COLO668 (cell line): Measurements from ENCODE around the gene TMEM80.
A peak's percentile ranks its signal among the peaks of the same experiment; 100 is the strongest.
"Not testable (repeated sequence)": the region's sequence is repeated elsewhere in the genome, so short reads cannot be mapped to it uniquely, and the experiment has no call there.

Experiments
- DNase-seq: peaks from one replicate; lab custom pipeline; 2025; ENCODE audit not compliant: unreplicated experiment; lab: John Stamatoyannopoulos, UW

Gene TMEM80

DNA sequence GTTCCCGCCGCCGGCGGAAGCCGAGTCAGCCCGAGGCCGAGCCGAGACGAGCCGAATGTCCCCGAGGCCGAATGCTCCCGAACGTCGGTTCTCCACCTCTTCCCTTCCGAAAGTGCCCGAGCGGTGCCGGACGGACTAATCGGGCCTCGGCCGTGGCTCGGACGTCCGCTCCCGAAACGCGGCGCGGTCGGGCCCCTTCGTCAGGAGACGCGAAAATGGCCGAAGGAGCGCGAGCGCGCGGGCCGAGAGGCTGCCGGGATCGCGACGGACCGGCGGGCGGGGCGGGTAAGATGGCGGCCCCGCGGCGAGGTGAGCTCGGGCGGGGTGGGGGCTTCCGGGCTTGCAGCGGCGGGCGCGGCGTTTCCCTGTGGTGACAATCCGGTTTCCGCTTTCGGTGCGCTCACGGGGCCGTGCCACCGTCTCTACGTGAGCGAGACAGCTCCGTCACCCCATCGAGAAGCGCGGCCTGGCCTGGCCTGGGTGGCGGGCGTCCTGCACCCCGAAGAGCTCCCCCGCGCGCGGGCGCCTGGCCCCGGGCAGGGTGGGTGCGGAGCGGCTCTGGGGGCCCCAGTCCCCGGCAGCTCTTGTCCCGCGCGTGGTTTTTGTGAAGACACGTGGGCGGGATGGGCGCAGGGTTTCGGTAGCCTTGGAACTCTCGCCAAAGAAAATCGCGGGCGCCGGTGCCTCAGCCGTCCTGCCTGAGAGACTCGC is at the start of gene TMEM80:
TMEM80 (plus strand) TSS at position 279 of the 711 bp plus-strand sequence; CDS start at position 291, 12 bp downstream.
- DNase-seq: peak; percentile 90

DNA sequence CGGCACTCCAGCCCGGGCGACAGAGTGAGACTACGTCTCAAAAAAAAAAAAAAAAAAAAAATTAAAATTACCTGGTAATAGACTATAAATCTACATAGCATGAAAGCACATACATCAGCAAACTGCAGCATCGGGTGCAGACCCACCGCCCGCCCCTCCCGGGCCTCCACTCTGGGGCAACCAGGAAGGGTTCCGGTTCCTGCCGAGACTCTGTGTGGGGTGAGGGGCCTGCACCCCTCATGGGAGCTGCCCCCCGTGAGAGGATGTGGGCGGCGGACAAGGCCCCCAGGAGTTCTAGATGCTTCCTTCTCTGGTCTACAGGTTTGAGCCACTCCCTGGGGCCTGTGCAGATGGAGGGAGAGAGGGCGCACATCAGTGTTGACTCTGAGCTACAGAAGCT is 49.4 kb upstream of the TMEM80 start:
- no peak for DNase-seq

DNA sequence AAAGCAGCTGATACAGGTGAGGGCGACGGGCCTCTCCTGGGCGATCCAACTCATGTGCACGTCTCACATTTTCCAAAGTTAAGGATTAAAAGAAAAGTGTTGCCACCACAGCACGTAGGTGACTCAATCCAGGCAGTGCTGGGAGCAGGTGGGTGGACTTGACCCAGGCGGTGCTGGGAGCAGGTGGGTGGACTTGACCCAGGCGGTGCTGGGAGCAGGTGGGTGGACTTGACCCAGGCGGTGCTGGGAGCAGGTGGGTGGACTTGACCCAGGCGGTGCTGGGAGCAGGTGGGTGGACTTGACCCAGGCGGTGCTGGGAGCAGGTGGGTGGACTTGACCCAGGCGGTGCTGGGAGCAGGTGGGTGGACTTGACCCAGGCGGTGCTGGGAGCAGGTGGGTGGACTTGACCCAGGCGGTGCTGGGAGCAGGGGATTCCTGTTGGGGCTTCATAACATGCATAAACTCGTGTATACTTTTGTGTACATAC is 47.9 kb upstream of the TMEM80 start:
- not testable (repeated sequence) for DNase-seq

DNA sequence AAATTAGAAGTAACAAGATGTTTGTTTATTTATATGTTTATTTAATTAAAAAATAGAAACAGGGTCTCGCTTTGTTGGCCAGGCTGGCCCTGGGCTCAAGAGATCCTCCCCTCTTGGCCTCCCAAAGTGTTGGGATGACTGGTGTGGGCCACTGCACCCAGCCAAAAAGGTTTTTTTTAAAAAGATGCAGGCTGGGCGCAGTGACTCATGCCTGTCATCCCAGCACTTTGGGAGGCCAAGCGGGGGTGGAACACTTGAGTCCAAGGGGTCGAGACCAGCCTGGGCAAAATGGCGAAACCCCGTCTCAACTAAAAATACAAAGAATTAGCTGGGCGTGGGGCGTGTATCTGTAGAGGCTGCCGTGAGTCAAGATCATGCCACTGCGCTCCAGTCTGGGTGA is 45.1 kb upstream of the TMEM80 start:
- DNase-seq: no peak

DNA sequence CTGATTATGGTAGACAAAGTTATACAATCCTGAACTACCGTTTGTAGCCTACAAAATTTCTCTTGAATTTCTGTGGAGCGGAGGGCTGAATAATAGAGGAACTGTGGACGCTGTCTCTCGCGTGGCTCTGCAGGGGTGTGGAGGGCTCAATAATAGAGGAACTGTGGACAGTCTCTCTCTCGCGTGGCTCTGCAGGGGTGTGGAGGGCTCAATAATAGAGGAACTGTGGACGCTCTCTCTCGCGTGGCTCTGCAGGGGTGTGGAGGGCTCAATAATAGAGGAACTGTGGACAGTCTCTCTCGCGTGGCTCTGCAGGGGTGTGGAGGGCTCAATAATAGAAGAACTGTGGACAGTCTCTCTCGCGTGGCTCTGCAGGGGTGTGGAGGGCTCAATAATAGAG is 42.5 kb upstream of the TMEM80 start:
- not testable (repeated sequence) for DNase-seq

DNA sequence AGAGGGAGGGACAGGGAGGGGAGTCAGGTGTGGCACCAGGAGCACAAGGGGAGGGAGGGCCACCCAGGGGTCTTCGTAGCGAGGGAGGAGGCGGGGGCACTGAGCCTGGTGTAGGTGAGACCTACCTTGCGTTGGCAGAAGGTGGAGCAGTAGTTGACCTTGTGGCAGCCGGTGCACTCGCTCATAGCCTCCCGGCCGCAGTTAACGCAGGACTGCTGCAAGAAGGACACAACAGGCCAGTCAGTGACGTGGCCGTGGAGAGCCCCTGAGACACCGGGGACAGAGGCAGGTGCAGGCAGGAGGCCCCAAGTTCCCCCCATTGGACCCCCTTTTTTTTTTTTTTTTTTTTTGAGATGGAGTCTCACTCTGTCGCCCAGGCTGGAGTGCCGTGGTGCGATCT is 41.8 kb upstream of the TMEM80 start:
- no peak for DNase-seq

DNA sequence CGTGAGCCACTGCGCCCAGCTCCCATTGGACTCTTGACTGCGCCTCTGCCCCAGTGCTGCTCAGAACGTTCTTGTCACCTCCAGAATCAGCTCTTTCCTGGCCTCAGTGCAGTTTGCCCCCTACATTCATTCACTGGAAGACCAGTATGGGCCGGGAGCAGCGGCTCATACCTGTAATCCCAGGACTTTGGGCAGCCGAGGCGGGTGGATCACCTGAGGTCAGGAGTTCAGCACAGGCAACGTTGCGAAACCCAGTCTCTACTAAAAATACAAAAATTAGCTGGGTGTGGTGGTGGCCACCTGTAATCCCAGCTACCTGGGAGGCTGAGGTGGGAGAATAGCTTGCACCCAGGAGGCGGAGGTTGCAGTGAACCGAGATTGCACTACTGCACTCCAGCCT is 41.2 kb upstream of the TMEM80 start:
- not testable (repeated sequence) for DNase-seq

DNA sequence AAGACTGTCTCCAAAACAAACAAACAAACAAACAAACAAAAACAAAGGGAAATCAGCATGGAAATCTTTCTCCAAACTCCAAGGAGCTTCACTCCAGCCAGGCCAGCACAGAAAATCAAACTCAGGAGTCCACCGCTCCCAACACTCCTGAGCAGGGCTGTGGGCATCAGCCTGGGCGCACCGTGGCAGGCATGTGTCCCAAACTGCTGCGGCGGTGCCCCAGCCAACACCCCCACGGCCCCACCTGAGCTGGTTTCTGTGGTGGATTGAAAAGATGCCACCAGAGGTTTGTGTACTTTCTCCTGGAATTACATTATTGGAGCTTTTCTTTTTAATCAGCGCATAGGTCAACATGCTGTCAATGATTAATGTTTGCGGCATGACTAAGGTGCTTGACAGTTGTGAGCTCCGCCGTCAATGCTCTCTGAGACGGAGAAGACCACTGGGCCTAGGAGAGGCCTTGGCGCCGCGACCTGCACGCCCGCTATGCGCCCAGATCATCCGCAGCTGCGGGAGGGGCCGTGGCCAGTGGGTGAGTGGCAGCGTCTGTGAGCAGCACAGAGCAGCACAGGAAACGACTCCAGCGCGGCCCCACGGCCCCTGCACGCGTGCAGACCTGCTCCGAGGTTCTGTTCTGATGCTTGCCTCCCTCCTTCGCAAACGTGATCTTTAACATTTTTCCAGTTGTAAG is 40.4 kb upstream of the TMEM80 start:
- no peak for DNase-seq

DNA sequence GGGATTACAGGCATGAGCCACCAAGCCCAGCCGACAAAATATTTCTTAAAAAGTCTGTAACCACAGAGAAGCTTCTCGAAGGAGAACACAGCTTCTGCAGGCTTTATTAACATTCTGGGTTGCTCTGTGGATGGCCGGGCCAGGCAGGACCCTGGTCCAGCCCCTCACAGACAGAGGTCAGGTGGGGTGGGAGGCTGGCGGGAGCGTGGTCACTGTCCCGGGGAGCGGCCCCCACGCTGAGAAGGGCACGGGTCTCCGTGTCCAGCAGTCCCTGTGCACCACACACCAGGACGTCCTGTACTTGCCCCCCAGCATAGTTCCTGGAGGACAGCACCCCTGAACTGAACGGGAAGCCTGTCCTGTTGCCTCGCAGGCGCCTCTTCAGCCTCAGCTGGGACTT is 39.2 kb upstream of the TMEM80 start:
- DNase-seq: no peak

DNA sequence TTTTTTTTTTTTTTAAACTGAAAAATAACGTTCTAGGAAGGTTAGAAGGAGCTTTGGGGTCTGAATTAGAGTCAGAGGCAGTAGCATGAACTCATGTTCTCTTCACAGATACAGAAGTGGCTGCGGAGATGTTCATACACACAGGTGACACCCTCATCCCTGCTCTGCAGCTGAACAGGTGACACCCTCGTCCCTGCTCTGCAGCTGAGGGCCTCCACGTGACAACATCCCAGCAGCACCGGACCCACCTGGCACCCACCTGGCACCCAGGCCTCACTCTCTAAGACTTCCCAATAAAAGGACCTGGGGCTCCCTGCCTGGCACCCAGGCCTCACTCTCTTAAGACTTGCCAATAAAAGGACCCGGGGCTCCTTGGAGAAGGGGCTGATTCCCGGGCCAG is 38.8 kb upstream of the TMEM80 start:
- no peak for DNase-seq

DNA sequence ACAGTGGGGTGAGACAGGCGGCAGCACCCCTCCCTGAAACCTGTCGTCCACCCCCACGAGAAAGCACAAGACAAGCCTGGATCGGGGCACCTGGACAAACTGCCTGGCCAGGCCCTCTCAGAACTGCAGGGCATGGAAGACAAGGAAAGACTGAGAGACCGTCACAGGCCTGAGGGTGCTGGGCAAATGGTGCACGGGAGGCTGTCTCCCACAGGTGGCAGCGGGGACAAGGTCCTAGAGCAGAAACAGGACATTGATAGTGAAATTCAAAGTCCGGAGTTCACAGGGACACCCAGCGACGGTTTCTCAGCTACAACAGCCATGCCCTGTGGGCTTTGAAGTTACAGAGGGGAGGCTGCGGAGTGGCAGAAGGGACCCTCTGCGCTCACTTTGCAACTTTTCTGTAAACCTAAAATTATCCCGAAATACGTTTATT is 37.9 kb upstream of the TMEM80 start:
- DNase-seq: no peak

DNA sequence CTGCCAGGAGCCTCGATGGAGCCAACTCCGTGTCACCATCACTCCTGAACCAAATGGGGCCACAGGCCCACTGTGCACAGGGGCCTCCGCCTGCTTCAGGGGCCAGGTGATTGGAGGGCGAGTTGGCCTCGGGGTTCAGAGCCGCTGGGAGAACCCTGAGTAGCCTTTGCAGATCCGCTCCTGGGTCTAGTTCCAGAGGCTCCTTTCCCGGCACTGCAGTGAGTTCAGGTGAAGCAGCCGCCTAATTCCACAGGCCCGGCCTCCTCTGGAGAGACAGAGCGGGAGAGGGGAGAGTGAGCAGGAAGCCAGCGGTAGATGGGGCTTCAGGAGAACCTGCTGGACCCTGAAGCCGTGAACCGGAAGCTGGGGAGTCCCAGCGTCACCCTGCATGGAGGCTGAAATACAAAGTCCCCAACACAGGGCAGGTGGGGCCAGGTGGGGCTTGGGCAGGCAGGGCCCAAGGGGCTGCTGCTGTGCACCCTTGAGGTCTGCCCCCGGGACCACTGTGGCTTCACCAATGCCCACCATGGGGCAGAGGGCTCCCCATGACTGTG is 36.0 kb upstream of the TMEM80 start:
- DNase-seq: no peak

DNA sequence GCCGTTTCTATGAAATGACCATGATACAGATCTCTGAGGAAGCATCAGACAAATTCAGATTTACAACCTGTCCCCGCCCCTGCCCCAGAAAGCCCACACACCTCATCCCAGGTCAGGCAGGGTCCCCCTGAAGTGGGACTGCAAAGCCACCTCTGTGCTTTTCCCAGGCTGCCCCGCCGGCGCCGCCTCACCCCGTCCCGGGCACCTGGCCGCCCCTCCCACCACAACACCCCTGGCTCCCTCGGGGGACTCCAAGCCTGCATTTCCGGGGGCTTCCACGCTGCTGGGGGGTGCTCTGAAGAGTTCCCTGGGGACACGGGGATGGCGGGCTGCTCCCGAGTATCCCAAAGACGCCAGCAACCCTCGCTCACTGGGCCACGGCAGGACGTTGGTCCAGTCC is 35.3 kb upstream of the TMEM80 start:
- DNase-seq: no peak

DNA sequence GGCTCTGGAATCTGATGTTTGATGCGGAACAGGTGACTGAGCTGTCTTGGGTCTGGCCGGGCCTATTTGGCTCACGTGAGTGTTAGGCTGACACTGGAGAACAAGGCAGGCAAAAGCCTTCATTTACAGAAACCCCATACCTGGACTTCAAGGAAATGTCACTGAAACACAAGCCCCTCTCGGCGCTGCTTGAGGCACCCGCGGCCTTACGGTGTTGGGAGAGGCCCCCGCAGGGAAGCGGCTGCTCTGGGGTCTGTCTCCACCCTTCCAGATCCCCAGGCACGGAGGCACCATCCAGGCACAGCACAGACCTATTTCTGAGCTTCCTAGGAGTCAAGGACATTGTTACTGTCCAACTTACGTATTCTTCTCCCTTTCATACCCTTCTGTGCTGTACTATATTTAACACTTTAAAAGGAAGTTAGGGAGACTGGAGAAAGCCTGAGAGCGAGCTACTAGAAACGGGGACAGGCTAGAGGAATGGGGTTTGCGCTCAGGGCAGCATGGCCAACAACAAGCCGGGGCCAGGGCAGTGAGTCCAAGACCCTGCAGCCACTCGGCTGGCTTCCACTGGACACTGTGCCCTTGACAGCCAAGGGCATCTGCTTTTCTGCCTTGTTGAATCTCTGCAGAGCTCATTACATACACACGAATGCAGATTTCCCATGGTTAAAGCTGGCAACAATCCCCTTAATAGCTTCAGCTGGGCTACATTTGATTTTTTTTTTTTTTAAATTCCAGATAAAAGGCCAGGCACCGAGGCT is 34.8 kb upstream of the TMEM80 start:
- no peak for DNase-seq

DNA sequence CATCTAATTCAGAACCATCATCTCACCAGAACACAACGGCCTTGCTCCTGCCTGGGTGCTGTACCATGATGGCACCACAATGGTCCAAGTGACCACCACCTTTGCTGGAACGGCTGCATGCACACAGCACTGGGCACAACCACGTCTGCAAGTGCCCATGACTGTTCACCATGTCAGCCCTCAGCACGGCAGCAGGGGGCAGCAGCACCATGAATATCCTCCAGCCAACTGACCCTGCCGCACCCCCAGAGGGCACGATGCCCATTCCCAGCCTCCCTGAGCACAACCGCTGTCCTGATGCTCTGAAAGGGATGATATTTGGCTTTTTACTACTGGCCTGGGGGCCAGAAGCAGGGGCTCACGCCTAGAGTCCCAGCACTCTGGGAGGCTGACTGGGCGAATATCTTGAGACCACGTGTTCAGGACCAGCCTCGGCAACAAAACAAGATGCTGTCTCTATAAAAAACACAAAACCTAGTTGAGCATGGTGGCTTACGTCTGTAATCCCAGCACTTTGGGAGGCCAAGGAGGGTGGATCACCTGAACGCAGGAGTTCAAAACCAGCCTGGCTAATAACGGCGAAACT is 32.8 kb upstream of the TMEM80 start:
- peak; percentile 12 for DNase-seq

DNA sequence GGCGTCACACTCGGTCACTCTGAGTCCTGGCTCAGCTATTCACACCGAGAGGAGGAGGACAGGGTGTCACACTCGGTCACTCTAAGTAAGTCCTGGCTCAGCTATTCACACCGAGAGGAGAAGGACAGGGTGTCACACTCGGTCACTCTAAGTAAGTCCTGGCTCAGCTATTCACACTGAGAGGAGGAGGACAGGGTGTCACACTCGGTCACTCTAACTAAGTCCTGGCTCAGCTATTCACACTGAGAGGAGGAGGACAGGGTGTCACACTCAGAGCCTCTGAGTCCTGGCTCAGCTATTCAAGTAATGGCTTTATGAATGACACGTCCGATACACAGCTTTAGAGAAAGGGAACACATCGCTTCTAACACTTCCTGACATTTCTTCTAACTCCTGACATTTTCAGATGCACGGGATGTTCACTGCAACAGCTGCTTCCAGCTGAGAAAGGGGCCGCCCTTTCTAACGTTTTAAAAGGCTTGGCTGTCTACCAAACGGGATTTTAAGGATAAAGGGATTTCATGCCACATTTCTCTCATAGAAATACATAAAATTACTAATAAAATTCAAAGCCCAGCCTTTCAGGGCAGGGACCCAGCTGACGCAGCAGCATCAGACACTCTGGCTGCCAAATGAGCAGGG is 30.4 kb upstream of the TMEM80 start:
- no peak for DNase-seq

DNA sequence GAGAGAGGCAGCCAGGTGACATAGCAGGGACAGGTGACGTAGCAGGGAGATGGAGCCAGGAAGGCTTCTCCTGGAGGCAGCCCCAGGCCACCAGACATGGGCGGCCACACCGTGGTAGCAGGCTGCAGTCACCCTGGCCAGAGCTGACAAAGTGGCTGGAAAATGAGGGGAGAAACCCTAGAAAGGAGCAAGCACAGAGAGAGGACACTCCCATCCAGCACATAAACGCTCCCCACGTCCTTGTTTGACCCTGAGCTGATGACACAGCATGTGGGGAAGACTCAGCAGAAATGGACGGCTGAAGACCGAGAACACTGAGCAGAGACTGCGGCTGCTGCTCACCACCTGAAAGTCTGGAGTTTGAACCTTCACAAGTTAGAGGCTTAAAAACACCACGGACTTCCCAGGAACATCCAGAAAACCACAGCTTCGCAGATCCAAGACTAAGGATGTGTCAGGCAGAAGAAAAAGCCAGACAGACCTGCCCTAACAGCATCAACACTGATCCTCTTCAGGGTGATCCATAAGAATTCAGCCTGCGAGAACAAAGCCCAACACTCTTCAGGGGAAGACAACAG is 29.8 kb upstream of the TMEM80 start:
- DNase-seq: no peak

DNA sequence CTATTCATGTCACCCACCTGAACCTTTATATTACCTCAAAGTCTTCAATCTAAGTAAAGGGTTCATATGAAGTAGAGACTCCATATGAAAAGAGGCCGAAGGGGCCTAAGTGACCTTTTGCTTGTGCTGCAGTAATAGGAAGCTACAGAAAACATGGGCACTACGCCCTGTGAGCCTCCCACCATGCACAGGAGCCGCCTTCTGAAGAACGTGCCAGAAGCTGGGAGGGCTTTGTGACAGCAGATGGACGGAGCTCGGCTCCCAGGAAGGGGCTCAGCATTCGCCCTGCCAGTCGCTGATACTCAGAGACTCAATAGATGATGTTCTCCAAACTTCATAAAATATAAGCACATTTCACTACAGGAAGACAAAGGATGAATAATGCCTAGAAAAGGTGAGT is 21.8 kb upstream of the TMEM80 start:
- DNase-seq: no peak

DNA sequence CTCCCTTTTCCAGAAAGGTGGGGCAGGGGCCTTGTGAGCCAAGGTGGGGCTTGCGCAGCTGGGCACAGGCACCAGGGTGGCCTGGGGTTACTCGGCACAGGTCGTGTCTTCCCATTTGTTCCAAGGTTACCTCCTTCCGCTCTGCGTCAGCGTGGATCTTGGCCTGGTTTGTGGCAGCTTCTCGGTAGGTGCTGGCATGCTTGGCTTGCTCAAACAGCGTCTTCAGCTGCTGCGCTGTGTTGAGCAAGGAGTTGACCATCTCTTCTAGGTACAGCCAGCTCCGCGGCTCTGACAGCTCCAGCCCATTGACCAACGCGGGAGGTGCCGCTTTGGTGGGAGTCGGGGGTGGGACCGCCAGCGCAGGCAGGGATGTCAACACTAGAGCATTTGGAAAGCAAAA is 21.2 kb upstream of the TMEM80 start:
- no peak for DNase-seq

DNA sequence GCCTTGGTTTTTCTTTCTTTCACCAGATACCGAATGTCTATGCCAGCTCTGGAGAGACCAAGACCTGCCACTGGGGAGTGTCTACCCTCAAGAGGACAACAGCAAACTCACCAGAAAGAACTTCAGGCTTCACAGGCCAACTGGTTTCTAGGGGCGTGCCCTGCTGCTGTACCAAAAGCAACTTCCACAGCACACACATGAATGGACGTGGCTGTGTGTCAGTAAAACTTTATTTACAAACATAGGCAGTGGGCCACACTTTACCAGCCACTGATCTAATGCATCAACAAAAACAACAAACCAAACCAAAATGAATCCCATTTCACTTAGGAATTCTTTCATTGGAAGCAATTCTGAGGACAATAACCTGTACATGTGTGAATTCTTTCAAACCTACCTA is 17.3 kb upstream of the TMEM80 start:
- no peak for DNase-seq
